K562 (cell line): Measurements from ENCODE around the gene IL18RAP. TPM values are rescaled to one million over a fixed set of nuclear protein-coding genes. Genes with fewer than 3 reads are reported as not detected.

Experiments used
- EWSR1 ChIP-seq: fragments of 450-650 bp; IDR thresholded peaks from 2 replicates; pipeline ENCODE4 v1.6.1; 2018; ENCODE audit warnings: borderline replicate concordance, mild to moderate bottlenecking, low read depth, moderate library complexity; ENCODE audit not compliant: partially characterized antibody
- SNRNP70 ChIP-seq: fragments of 200-400 bp; formaldehyde crosslinking; optimal IDR thresholded peaks from 2 replicates; pipeline ENCODE3; 2017; ENCODE audit warnings: low read depth, low read length
- ZNF24 ChIP-seq: fragments of 450-650 bp; IDR thresholded peaks from 2 replicates; pipeline ENCODE4 v1.6.1; 2016
- ZNF384 ChIP-seq: IDR thresholded peaks from 2 replicates; pipeline ENCODE4 v1.6.1; 2012; ENCODE audit warnings: low read depth, low read length, improper control_type of control experiment
- polyA plus RNA-seq, 8 experiments: library from polyadenylated mRNA; depleted of rRNA in 4 of 8; stranded (reverse) in 5 of 8; unstranded in 3 of 8; fragments of >200 nt; fragmentation: Nextera tagmentation in 2 of 8; fragmentation: Illumina TruSeq in 1 of 8; extraction: Ambion mirVana in 2 of 8; extraction: Trizol in 1 of 8; gene quantifications; 2 replicates each; pipeline versions ENCODE4 v1.2.1 to v1.2.3, GENCODE V29; 2011 to 2014; ENCODE audit warnings: inconsistent platforms in 1 of 8, missing spikeins in 1 of 8
- total RNA-seq, 7 experiments: library from RNA; depleted of rRNA in 6 of 7; stranded (reverse); fragments of >200 nt in 6 of 7; fragmentation: Illumina TruSeq in 2 of 7; extraction: Trizol in 2 of 7; gene quantifications; 2 replicates each; pipeline versions ENCODE4 v1.2.1 to v1.2.3, GENCODE V29; 2011 to 2021; ENCODE audit warnings: low replicate concordance in 1 of 7
- TF ChIP-seq, protein P1 (sequence below): fragments of 450-650 bp; IDR thresholded peaks from 2 replicates; pipeline ENCODE4 v1.6.1; 2016; ENCODE audit warnings: low read depth

IL18RAP gene
- total and polyA plus RNA-seq, 9 of the 15 experiments (the other 6 are each of a cell fraction or from before 2014, with no cell fraction given), result 1.1 to 20.5 (median 5.8) TPM

DNA sequence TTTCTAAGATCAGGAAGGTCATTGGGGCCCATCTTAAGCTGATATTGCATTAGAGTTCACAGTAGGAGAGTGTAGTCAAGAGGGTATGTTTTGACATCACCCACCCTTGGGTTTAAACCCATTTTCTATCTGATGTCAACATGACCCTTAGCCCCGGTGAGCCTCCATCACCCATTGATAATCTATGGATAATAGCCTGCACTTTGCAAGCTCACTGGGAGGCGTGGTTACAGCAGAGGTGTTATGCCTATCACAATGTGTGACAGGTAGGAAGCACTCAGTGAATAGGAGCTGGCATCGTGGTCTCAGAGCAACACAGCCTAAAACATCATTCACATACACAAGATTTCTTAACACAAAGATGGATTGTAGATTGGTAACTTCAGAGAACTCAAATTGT lies 21.3 kb downstream of the IL18RAP start (continued):
- TF ChIP-seq, protein P1, sequence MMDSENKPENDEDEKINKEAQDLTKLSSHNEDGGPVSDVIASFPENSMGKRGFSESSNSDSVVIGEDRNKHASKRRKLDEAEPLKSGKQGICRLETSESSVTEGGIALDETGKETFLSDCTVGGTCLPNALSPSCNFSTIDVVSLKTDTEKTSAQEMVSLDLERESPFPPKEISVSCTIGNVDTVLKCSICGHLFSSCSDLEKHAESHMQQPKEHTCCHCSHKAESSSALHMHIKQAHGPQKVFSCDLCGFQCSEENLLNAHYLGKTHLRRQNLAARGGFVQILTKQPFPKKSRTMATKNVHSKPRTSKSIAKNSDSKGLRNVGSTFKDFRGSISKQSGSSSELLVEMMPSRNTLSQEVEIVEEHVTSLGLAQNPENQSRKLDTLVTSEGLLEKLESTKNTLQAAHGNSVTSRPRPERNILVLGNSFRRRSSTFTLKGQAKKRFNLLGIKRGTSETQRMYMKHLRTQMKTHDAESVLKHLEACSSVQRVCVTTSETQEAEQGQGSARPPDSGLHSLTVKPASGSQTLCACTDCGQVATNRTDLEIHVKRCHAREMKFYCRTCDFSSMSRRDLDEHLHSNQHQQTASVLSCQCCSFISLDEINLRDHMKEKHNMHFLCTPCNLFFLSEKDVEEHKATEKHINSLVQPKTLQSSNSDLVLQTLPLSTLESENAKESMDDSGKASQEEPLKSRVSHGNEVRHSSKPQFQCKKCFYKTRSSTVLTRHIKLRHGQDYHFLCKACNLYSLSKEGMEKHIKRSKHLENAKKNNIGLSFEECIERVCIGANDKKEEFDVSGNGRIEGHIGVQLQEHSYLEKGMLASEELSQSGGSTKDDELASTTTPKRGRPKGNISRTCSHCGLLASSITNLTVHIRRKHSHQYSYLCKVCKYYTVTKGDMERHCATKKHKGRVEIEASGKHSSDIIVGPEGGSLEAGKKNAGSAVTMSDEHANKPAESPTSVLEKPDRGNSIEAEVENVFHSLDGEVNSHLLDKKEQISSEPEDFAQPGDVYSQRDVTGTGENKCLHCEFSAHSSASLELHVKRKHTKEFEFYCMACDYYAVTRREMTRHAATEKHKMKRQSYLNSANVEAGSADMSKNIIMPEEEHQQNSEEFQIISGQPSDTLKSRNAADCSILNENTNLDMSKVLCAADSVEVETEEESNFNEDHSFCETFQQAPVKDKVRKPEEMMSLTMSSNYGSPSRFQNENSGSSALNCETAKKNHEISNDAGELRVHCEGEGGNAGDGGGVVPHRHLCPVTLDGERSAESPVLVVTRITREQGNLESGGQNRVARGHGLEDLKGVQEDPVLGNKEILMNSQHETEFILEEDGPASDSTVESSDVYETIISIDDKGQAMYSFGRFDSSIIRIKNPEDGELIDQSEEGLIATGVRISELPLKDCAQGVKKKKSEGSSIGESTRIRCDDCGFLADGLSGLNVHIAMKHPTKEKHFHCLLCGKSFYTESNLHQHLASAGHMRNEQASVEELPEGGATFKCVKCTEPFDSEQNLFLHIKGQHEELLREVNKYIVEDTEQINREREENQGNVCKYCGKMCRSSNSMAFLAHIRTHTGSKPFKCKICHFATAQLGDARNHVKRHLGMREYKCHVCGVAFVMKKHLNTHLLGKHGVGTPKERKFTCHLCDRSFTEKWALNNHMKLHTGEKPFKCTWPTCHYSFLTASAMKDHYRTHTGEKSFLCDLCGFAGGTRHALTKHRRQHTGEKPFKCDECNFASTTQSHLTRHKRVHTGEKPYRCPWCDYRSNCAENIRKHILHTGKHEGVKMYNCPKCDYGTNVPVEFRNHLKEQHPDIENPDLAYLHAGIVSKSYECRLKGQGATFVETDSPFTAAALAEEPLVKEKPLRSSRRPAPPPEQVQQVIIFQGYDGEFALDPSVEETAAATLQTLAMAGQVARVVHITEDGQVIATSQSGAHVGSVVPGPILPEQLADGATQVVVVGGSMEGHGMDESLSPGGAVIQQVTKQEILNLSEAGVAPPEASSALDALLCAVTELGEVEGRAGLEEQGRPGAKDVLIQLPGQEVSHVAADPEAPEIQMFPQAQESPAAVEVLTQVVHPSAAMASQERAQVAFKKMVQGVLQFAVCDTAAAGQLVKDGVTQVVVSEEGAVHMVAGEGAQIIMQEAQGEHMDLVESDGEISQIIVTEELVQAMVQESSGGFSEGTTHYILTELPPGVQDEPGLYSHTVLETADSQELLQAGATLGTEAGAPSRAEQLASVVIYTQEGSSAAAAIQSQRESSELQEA, result no peak
- no peak for TF ChIP-seq ZNF24
- TF ChIP-seq ZNF384, result no peak
- TF ChIP-seq EWSR1, result no peak
- no peak for TF ChIP-seq SNRNP70
